Panc1 (cell line): Measurements from ENCODE around the gene SERPINA4.

Experiments
- POLR2AphosphoS5 ChIP-seq: IDR thresholded peaks from 2 replicates; pipeline ENCODE4 v1.6.1; 2012; ENCODE audit warnings: mild to moderate bottlenecking, low read depth, low read length, moderate library complexity
- REST ChIP-seq, 2 experiments: IDR thresholded peaks; 2 replicates each; pipeline ENCODE4 v1.6.1; 2011 to 2012; ENCODE audit warnings: low read depth in 2 of 2, control low read depth in 1 of 2, low read length in 1 of 2, mild to moderate bottlenecking in 1 of 2, moderate library complexity in 1 of 2; ENCODE audit not compliant: insufficient read depth in 1 of 2
- SIN3A ChIP-seq: IDR thresholded peaks from 2 replicates; pipeline ENCODE4 v1.6.1; 2012; ENCODE audit warnings: low read depth, mild to moderate bottlenecking, low read length, moderate library complexity, borderline replicate concordance; ENCODE audit not compliant: insufficient read depth
- TCF7L2 ChIP-seq: IDR thresholded peaks from 2 replicates; pipeline ENCODE4 v1.6.1; 2011; ENCODE audit warnings: mild to moderate bottlenecking, low read depth, low read length, inconsistent platforms
- TF ChIP-seq, protein P1 (sequence below): fragments of 450-650 bp; IDR thresholded peaks from 2 replicates; pipeline ENCODE4 v1.5.1; 2017; ENCODE audit warnings: mild to moderate bottlenecking

DNA sequence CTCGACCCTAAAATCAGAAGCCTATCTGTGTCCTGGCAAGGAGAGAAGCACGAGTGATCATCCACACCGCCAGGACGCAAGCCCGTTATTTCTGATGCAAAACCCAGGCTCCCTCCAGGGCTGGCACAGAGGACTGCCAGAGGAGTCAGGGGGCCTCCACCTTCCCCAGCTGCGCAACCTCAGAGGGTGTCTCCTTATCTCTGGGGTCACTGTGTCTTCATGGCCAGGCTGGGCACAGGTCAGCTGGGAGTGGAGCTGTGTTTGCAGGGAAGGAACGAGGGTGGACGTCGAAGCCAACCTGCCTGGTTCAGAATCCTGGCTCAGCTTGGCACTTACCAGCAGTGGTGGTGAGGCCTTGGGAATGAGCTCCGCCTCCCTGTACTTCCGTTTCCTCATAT, 38.9 kb downstream of the SERPINA4 start:
- TF ChIP-seq, protein P1, sequence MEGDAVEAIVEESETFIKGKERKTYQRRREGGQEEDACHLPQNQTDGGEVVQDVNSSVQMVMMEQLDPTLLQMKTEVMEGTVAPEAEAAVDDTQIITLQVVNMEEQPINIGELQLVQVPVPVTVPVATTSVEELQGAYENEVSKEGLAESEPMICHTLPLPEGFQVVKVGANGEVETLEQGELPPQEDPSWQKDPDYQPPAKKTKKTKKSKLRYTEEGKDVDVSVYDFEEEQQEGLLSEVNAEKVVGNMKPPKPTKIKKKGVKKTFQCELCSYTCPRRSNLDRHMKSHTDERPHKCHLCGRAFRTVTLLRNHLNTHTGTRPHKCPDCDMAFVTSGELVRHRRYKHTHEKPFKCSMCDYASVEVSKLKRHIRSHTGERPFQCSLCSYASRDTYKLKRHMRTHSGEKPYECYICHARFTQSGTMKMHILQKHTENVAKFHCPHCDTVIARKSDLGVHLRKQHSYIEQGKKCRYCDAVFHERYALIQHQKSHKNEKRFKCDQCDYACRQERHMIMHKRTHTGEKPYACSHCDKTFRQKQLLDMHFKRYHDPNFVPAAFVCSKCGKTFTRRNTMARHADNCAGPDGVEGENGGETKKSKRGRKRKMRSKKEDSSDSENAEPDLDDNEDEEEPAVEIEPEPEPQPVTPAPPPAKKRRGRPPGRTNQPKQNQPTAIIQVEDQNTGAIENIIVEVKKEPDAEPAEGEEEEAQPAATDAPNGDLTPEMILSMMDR: no peak
- no peak for TF ChIP-seq POLR2AphosphoS5
- TF ChIP-seq TCF7L2: no peak
- no peak for TF ChIP-seq REST (IDR thresholded peaks at IDR 0.05; ENCODE audit: insufficient read depth in 1 of 2, low read depth in 2 of 2, low read length in 1 of 2)
- TF ChIP-seq SIN3A: no peak
